Measurements from ENCODE around the gene UVRAG. TPM values are rescaled to one million over a fixed set of nuclear protein-coding genes. Genes with fewer than 3 reads are reported as not detected.

Gene UVRAG
- total and polyA plus RNA-seq, 2 experiments from 2014 or later = 21.6 to 34.0 TPM

DNA sequence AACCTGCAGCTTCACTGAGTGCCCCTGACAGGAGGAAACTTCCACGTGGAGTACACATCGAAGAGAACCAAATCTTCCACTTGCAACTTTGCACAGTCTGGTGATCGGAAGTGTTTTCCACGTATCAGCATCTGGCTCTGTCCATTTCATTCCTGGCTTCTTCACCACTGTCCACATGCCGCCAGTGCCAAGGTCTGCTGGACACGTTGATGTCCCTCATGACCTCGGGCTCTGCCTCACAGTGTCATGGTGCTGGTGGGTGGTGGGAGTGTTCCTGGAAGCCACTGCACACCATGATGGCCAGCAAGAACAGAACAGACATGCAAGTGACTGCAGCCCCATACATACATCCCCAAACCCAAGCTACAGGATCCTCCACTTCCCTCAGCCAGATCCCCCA, 342.9 kb downstream of the UVRAG start:
- Histone ChIP-seq H3K4me1 (ENCODE audit: low read depth) (peaks cover 16% of the 10 kb centered on the region), H3K9me3 (ENCODE audit: low read depth) (no peaks in the 10 kb centered on the region), H3K36me3 (no peaks in the 10 kb centered on the region), H3K4me3 (no peak overlapping the region), H3K27ac (no peak overlapping the region), H3K27me3 (no peaks in the 10 kb centered on the region)
- no peak for DNase-seq (ENCODE audit: low read depth in 1 of 2, low spot score in 1 of 2)
- TF ChIP-seq, protein P1, sequence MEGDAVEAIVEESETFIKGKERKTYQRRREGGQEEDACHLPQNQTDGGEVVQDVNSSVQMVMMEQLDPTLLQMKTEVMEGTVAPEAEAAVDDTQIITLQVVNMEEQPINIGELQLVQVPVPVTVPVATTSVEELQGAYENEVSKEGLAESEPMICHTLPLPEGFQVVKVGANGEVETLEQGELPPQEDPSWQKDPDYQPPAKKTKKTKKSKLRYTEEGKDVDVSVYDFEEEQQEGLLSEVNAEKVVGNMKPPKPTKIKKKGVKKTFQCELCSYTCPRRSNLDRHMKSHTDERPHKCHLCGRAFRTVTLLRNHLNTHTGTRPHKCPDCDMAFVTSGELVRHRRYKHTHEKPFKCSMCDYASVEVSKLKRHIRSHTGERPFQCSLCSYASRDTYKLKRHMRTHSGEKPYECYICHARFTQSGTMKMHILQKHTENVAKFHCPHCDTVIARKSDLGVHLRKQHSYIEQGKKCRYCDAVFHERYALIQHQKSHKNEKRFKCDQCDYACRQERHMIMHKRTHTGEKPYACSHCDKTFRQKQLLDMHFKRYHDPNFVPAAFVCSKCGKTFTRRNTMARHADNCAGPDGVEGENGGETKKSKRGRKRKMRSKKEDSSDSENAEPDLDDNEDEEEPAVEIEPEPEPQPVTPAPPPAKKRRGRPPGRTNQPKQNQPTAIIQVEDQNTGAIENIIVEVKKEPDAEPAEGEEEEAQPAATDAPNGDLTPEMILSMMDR (IDR thresholded peaks at IDR 0.05; ENCODE audit: low read depth, low read length) = no peak

DNA sequence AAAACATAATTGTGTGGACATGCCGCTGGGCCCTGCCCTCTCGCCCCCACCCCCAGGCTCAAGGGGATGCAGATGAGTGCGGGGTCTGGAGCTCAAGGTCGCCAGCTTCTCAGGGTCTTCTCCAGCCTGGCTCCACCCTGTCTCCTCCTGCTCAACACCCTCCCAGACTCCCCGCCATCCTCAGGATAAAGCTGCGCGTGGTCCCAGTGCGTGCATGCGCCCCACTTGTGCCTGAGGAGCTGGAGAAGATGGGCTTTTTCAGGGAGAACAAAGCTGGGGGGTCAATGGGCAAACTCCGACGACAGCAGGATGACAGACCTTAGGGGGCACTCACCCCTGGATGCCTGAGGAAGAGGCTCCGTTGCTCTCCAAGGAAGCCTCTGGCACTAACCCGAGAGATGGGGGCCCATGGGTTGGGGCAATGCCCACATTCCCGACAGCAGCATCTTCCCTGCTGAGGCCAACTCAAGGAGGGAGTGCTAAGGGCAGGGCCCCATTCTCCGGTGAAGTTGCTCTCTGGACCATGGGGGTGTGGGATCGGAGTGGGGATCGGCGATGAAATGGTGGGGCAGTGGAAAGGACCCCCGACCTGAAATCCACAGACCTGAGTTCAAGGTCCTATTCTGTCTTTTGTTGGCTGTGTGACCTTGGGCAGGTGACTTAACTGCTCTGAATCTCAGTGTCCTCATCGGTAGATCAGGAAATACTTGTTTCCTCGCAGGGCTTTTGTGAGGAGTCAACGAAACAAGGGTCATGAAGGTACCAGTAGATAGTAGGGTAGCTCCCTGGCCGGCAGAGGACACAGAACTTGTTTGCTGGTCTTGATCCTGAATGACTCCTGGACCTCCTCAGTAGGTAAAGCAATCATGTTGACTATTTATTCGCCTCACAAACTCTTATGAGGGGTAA, 343.6 kb downstream of the UVRAG start:
- TF ChIP-seq, protein P1 (IDR thresholded peaks at IDR 0.05; ENCODE audit: low read depth, low read length) = no peak

DNA sequence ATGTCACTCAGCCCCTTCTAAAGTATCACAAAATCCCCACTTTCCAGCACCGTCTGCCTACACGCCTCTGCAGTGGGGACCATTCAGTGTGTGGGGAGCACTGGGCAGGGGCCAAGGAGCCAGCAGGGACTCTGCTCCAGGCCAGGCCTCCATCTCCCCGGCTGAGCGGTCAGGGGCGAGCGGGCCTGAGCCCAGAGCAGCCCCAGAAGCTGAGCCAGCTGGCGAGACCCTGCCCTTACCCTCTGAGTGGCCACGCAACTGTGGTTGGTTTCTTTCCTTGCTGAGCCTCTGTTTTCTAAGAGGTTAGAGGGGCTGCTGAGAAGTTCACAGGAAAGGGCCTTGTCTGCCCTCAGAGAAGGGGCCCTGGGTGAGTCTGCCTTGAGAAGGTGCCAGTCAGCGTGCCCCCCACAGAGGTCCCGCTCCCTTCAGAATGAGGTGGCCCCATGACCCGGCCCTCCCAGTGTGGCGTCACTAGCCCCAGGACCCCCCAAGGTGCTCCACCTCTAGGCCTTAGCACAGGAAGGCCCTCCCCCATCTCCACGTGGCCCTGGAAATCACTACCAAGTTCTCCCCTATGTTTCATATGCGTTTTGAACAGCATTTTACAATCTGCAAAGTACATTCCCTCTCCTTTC, 344.4 kb downstream of the UVRAG start:
- H3K9me3 ChIP-seq (ENCODE audit: low read depth) = no peaks in the 10 kb centered on the region
- TF ChIP-seq, protein P1 (IDR thresholded peaks at IDR 0.05; ENCODE audit: low read depth, low read length) = no peak
- H3K27ac ChIP-seq = no peak overlapping the region
- no peak for DNase-seq (ENCODE audit: low read depth in 1 of 2, low spot score in 1 of 2)
- H3K4me1 ChIP-seq (ENCODE audit: low read depth) = peaks cover 16% of the 10 kb centered on the region
- H3K27me3 ChIP-seq = no peaks in the 10 kb centered on the region
- no peak overlapping the region for H3K4me3 ChIP-seq
- no peaks in the 10 kb centered on the region for H3K36me3 ChIP-seq

More for the DNA sequence above, 343.6 kb downstream of the UVRAG start:
- H3K36me3 ChIP-seq = no peaks in the 10 kb centered on the region
- H3K27me3 ChIP-seq = no peaks in the 10 kb centered on the region
- H3K9me3 ChIP-seq (ENCODE audit: low read depth) = no peaks in the 10 kb centered on the region
- H3K4me3 ChIP-seq = no peak overlapping the region
- H3K27ac ChIP-seq = no peak overlapping the region
- H3K4me1 ChIP-seq (ENCODE audit: low read depth) = peaks cover 16% of the 10 kb centered on the region
- DNase-seq (ENCODE audit: low read depth in 1 of 2, low spot score in 1 of 2) = no peak

DNA sequence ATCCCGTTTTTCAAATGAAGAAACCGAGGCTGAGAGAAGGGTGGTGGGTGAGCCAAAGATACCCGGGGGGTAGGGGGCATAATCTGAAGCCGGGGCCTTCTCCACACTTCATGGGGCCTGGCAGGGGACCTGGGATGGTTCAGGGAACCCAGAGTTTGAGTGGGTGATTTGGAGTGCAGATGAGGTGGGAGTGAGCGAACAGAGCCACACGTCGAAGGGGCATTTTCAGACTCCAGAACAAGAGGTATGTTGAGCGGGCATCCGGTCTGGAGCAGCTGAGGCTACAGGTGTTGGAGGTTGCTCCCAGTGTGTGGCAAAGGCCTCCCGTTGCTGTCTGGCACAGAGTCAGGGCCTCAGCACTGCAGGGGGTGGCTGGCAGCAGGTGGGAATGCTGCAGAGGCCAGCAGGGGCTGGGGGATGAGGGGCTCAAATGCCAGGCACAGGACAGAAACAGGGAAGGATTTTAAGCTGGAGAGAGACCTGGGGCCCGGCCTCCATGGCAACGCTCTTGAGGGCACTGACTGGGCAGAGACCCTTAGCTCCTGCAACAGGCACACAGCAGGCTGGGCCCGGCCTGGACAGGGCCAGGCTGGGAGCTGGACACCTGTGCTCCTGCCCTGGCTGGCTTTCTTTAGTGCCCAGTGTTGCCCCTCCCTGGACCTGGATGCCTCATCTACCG, 345.1 kb downstream of the UVRAG start:
- H3K27ac ChIP-seq = no peak overlapping the region
- TF ChIP-seq, protein P1 (IDR thresholded peaks at IDR 0.05; ENCODE audit: low read depth, low read length) = no peak
- H3K9me3 ChIP-seq (ENCODE audit: low read depth) = no peaks in the 10 kb centered on the region
- peaks cover 16% of the 10 kb centered on the region for H3K4me1 ChIP-seq (ENCODE audit: low read depth)
- no peaks in the 10 kb centered on the region for H3K27me3 ChIP-seq
- no peak overlapping the region for H3K4me3 ChIP-seq
- no peak for DNase-seq (ENCODE audit: low read depth in 1 of 2, low spot score in 1 of 2)
- H3K36me3 ChIP-seq = no peaks in the 10 kb centered on the region

DNA sequence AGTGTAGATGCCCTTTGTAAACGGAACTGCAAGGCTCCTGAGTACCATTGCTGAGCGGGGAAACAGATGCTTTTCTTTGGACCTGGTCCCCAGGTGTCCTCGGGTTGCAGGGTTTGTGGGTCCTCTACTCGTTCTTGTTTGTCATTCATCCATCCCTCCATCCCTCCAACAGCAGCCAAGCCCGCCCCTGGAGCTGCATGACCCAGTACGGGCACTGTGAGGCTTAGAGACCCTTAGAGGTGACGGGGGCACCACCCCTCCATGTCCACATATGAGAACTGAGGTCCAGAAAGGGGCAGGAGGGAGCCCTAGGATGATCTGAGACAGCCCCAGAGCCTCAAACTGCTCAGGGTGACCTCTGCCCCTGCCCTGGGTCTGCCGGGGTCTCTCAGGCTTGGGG, 345.8 kb downstream of the UVRAG start:
- Histone ChIP-seq H3K9me3 (ENCODE audit: low read depth) (no peaks in the 10 kb centered on the region), H3K4me1 (ENCODE audit: low read depth) (peaks cover 12% of the 10 kb centered on the region), H3K36me3 (no peaks in the 10 kb centered on the region), H3K27ac (no peak overlapping the region), H3K4me3 (no peak overlapping the region), H3K27me3 (no peaks in the 10 kb centered on the region)
- TF ChIP-seq, protein P1 (IDR thresholded peaks at IDR 0.05; ENCODE audit: low read depth, low read length) = no peak
- DNase-seq (ENCODE audit: low read depth in 1 of 2, low spot score in 1 of 2) = no peak

Data from cardiac muscle cell (in vitro differentiated cells and primary cell).